HepG2 (cell line): ENCODE results near the gene HINT2. TPM values are rescaled to one million over a fixed set of nuclear protein-coding genes. Genes with fewer than 3 reads are reported as not detected.

Source experiments
- FUBP1 ChIP-seq: sonication (generic); formaldehyde crosslinking; IDR thresholded peaks from 2 replicates; pipeline ENCODE4 v1.5.1; 2020; ENCODE audit warnings: missing genetic modification reagents, mild to moderate bottlenecking, borderline replicate concordance
- HNF4A ChIP-seq: sonication (generic); formaldehyde crosslinking; IDR thresholded peaks from 2 replicates; pipeline ENCODE4 v1.4.0; 2020; ENCODE audit warnings: missing genetic modification reagents
- ZBTB40 ChIP-seq, 2 experiments: fragments of 450-650 bp in 1 of 2; sonication (generic) in 1 of 2; formaldehyde crosslinking in 1 of 2; IDR thresholded peaks; 2 replicates each; pipeline versions ENCODE4 v1.6.1 to v1.8.0; 2016 to 2022; ENCODE audit warnings: antibody characterized with exemption in 1 of 2, mild to moderate bottlenecking in 1 of 2, missing genetic modification reagents in 1 of 2
- ZNF33A ChIP-seq: sonication (generic); formaldehyde crosslinking; IDR thresholded peaks from 2 replicates; pipeline ENCODE4 v1.5.1; 2020; ENCODE audit warnings: missing genetic modification reagents, mild to moderate bottlenecking, moderate library complexity, borderline replicate concordance
- ZNF367 ChIP-seq: sonication (generic); formaldehyde crosslinking; IDR thresholded peaks from 2 replicates; pipeline ENCODE4 v1.4.0; 2020; ENCODE audit warnings: missing genetic modification reagents, borderline replicate concordance
- ZNF770 ChIP-seq: sonication (generic); formaldehyde crosslinking; IDR thresholded peaks from 2 replicates; pipeline ENCODE4 v1.5.0; 2020; ENCODE audit warnings: mild to moderate bottlenecking, missing genetic modification reagents
- polyA plus RNA-seq, 8 experiments: library from polyadenylated mRNA; depleted of rRNA in 3 of 8; stranded (reverse) in 7 of 8; unstranded in 1 of 8; fragments of >200 nt; fragmentation: Illumina TruSeq in 4 of 8; extraction: Trizol in 4 of 8; gene quantifications; 2 replicates each; pipeline versions ENCODE4 v1.2.1 to v1.2.3, GENCODE V29; 2011 to 2016; ENCODE audit warnings: low read depth in 4 of 8, missing spikeins in 1 of 8, mixed read lengths in 1 of 8; ENCODE audit not compliant: insufficient read depth in 1 of 8
- total RNA-seq, 5 experiments: library from RNA; depleted of rRNA; stranded (reverse); fragments of >200 nt; fragmentation: Illumina TruSeq; extraction: Trizol; gene quantifications; 2 replicates each; pipeline ENCODE4 v1.2.3, GENCODE V29; 2016; ENCODE audit warnings: low read depth in 1 of 5

The HINT2 gene
- total and polyA plus RNA-seq, 2 of the 13 experiments (the other 11 are each of a cell fraction or from before 2014, with no cell fraction given), result 37.9 to 56.2 TPM

- TF ChIP-seq ZBTB40 (IDR thresholded peaks at IDR 0.05) (no peak), ZBTB40 (CRISPR knock-in tag; IDR thresholded peaks at IDR 0.05) (no peak), HNF4A (CRISPR knock-in tag) (peak; percentile 7; the same call in 1 of the 2 replicates), ZNF33A (no peak), FUBP1 (CRISPR knock-in tag) (no peak), ZNF367 (CRISPR knock-in tag) (no peak), ZNF770 (CRISPR knock-in tag) (no peak)
Measured at GRCh38 chr9:35826071-35826701, 11.3 kb upstream of the HINT2 start (continued).
